ENCODE results near the gene KBTBD7.

The KBTBD7 gene

GRCh38 chr13:41213919-41214318 lies 19.6 kb upstream of the KBTBD7 start:
- Mint-ChIP-seq H3K27ac (no peak overlapping the region), H3K9me3 (peaks cover 10% of the 10 kb centered on the region), H3K36me3 (peaks cover 10% of the 10 kb centered on the region), H3K27me3 (no peaks in the 10 kb centered on the region), H3K4me1 (no peaks in the 10 kb centered on the region), H3K4me3 (no peak overlapping the region)
- DNase-seq, result no peak
- CTCF ChIA-PET, result no interaction called here

DNA sequence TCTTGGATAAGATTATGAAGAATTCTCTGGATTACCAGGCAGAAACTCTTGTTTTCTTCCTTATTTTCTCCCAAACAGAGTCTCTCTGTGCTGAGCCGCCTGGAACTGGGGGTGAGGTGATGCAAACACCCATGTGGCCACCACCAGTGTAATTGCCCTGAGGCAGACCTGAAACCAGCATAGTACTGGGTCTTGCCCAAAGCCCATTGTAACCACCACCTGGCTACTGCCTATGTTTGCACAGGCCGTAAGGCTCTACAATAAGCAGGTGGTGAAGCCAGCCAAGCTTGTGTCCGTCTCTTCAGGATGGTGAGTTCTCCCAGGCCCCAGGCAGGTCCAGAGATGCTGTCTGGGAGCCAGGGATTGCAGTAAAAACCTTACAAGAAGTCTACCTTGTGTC lies 18.9 kb upstream of the KBTBD7 start:
- Mint-ChIP-seq H3K4me3 (no peak overlapping the region), H3K36me3 (peaks cover 10% of the 10 kb centered on the region), H3K27ac (no peak overlapping the region), H3K27me3 (no peaks in the 10 kb centered on the region), H3K4me1 (no peaks in the 10 kb centered on the region), H3K9me3 (peaks cover 10% of the 10 kb centered on the region)
- no peak for DNase-seq
- CTCF ChIA-PET, result no interaction called here

DNA sequence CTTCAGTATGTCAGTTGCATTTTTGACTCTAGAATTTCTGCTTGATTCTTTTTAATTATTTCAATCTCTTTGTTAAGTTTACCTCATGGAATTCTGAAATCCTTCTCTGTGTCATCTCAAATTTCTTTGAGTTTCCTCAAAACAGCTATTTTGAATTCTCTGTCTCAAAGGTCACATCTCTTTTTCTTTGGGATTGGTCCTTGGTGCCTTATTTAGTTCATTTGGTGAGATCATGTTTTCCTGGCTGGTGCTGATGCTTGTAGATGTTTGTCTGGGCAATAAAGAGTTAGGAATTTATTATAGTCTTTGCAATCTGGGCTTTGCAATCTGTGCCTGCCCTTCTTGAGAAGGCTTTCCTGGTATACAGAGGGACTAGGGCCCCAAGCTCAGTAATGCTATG lies 18.5 kb upstream of the KBTBD7 start:
- CTCF ChIA-PET, result interaction anchor here (0.6 kb wide), 1 partner anchor 158 kb away, joined by 3 read pairs; no protein-coding TSS in a partner anchor
- no peak for DNase-seq
- Mint-ChIP-seq H3K4me3 (no peak overlapping the region), H3K27ac (no peak overlapping the region), H3K36me3 (peaks cover 10% of the 10 kb centered on the region), H3K4me1 (no peaks in the 10 kb centered on the region), H3K9me3 (peaks cover 10% of the 10 kb centered on the region), H3K27me3 (no peaks in the 10 kb centered on the region)

GRCh38 chr13:41211062-41211461 lies 16.7 kb upstream of the KBTBD7 start:
- no peaks in the 10 kb centered on the region for H3K27me3 Mint-ChIP-seq
- peaks cover 6% of the 10 kb centered on the region for H3K36me3 Mint-ChIP-seq
- H3K4me3 Mint-ChIP-seq, result no peak overlapping the region
- CTCF ChIA-PET, result no interaction called here
- H3K4me1 Mint-ChIP-seq, result no peaks in the 10 kb centered on the region
- no peak overlapping the region for H3K27ac Mint-ChIP-seq
- H3K9me3 Mint-ChIP-seq, result peaks cover 10% of the 10 kb centered on the region
- no peak for DNase-seq

DNA sequence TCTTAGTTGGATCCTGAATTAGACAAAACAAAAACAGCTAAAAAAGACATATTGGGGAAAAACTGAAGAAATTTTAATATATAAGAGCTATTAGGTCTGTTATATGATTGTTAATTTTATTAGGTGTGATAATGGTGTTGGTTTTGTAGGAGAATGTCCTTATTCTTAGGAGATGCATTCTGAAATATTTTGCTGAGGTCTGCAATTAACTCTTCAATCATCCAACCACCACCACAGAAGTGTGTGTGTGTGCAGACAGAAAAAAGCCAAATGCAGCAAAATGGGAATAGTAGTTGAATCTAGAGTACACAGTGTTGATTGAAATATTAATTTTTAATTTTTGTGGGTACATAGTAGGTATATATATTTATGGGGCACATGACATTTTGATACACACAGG lies 12.1 kb upstream of the KBTBD7 start:
- DNase-seq, result no peak
- Mint-ChIP-seq H3K4me1 (no peaks in the 10 kb centered on the region), H3K36me3 (no peaks in the 10 kb centered on the region), H3K4me3 (no peak overlapping the region), H3K27ac (no peak overlapping the region), H3K27me3 (no peaks in the 10 kb centered on the region), H3K9me3 (peaks cover 3% of the 10 kb centered on the region)
- CTCF ChIA-PET, result no interaction called here

DNA sequence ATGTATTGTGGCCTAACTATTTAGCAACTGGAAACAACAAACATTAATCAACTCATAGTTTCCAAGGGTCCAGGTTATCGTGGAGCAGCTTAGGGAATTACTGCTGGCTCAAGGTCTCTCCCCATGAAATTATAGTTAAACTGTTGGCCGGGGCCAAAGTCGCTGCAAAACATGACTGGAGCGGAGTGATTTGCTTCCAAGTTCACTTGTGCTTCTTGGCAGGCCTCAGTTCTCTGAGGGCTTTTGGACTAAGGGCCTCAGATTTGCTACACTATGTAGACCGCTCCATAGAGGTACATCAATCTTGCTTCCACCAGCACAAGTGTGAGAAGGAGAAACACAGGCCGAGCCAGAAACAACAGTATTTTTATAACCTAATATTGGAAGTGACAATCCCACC lies 9.4 kb upstream of the KBTBD7 start:
- Mint-ChIP-seq H3K36me3 (no peaks in the 10 kb centered on the region), H3K27ac (no peak overlapping the region), H3K4me1 (no peaks in the 10 kb centered on the region), H3K4me3 (no peak overlapping the region), H3K9me3 (no peaks in the 10 kb centered on the region), H3K27me3 (no peaks in the 10 kb centered on the region)
- no peak for DNase-seq
- CTCF ChIA-PET, result no interaction called here

GRCh38 chr13:41200126-41200525 lies 5.8 kb upstream of the KBTBD7 start:
- no peak for DNase-seq
- Mint-ChIP-seq H3K27me3 (no peaks in the 10 kb centered on the region), H3K36me3 (no peaks in the 10 kb centered on the region), H3K9me3 (no peaks in the 10 kb centered on the region), H3K27ac (no peak overlapping the region), H3K4me3 (no peak overlapping the region), H3K4me1 (peaks cover 3% of the 10 kb centered on the region)
- CTCF ChIA-PET, result no interaction called here

- H3K9me3 Mint-ChIP-seq, result no peaks in the 10 kb centered on the region
- no peak for DNase-seq
- no peaks in the 10 kb centered on the region for H3K27me3 Mint-ChIP-seq
- peaks cover 5% of the 10 kb centered on the region for H3K4me1 Mint-ChIP-seq
- CTCF ChIA-PET, result no interaction called here
- no peak overlapping the region for H3K27ac Mint-ChIP-seq
- no peaks in the 10 kb centered on the region for H3K36me3 Mint-ChIP-seq
- H3K4me3 Mint-ChIP-seq, result no peak overlapping the region
Observed at GRCh38 chr13:41199526-41199925, 5.2 kb upstream of the KBTBD7 start.

- Mint-ChIP-seq H3K4me1 (peaks cover 8% of the 10 kb centered on the region), H3K27ac (no peak overlapping the region), H3K27me3 (no peaks in the 10 kb centered on the region), H3K36me3 (peaks cover 3% of the 10 kb centered on the region), H3K9me3 (no peaks in the 10 kb centered on the region), H3K4me3 (no peak overlapping the region)
- CTCF ChIA-PET, result no interaction called here
- no peak for DNase-seq
Observed at GRCh38 chr13:41199079-41199478, 4.7 kb upstream of the KBTBD7 start.

DNA sequence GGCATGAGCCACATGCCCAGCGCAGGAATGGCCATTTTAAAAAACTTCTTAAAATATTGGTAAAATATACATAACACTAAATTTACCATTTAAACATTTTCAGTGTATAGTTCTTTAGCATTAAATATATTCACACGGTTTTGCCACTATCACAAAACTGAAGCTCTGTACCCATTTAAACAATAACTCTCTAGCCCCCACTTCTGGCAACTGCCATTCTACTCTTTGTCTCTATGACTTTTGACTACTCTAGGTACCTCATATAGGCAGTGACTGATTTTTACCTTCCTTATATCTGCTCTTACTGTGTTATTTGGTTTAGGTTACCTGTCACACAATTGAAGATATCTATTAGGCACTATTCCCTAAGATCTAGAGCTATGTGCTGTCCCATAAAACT lies 2.3 kb upstream of the KBTBD7 start:
- Mint-ChIP-seq H3K9me3 (peaks cover 9% of the 10 kb centered on the region), H3K4me3 (no peak overlapping the region), H3K27ac (no peak overlapping the region), H3K4me1 (peaks cover 30% of the 10 kb centered on the region), H3K27me3 (no peaks in the 10 kb centered on the region), H3K36me3 (peaks cover 21% of the 10 kb centered on the region)
- no peak for DNase-seq
- CTCF ChIA-PET, result interaction anchor here (0.7 to 2.3 kb wide), 10 partner anchors 8 to 566 kb away, joined by 3 to 7 read pairs (median 4); no protein-coding TSS in a partner anchor

DNA sequence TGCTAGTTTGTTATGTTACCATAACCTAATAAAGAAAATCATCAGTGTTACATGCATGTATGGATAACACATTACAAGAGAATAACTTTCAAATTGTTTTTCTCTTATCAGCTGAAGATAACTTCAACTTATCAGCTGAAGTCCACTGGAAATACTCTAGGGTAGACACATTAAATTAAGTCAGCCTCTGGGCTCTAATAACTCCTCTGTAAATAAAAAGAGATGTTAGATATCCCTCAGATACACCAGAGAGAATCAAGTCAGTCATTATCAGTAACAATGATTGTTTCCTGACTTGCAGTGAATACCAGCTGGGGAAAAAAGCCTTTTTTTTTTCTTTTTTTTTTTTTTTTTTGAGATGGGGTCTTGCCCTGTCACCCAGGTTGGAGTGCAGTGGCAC lies 1.6 kb upstream of the KBTBD7 start:
- no peak overlapping the region for H3K4me3 Mint-ChIP-seq
- H3K27ac Mint-ChIP-seq, result no peak overlapping the region
- no peak for DNase-seq
- CTCF ChIA-PET, result interaction anchor here (0.7 to 2.3 kb wide), 7 partner anchors 8 to 141 kb away, joined by 3 to 7 read pairs (median 4); no protein-coding TSS in a partner anchor
- H3K27me3 Mint-ChIP-seq, result no peaks in the 10 kb centered on the region
- H3K4me1 Mint-ChIP-seq, result peaks cover 32% of the 10 kb centered on the region
- peaks cover 9% of the 10 kb centered on the region for H3K9me3 Mint-ChIP-seq
- H3K36me3 Mint-ChIP-seq, result peaks cover 22% of the 10 kb centered on the region

- peak overlapping the region; percentile 64 for H3K27ac Mint-ChIP-seq
- peaks cover 36% of the 10 kb centered on the region for H3K4me1 Mint-ChIP-seq
Observed at GRCh38 chr13:41193469-41193868, 900 bp downstream of the KBTBD7 start.

GRCh38 chr13:41188584-41188983 lies 5.8 kb downstream of the KBTBD7 start:
- H3K36me3 Mint-ChIP-seq, result peaks cover 34% of the 10 kb centered on the region
- peaks cover 24% of the 10 kb centered on the region for H3K4me1 Mint-ChIP-seq
- H3K9me3 Mint-ChIP-seq, result peaks cover 9% of the 10 kb centered on the region
- CTCF ChIA-PET, result interaction anchor here (1.1 kb wide), 1 partner anchor 8 kb away, joined by 3 read pairs; no protein-coding TSS in a partner anchor
- H3K4me3 Mint-ChIP-seq, result no peak overlapping the region
- DNase-seq, result no peak
- H3K27ac Mint-ChIP-seq, result no peak overlapping the region
- H3K27me3 Mint-ChIP-seq, result no peaks in the 10 kb centered on the region

More at GRCh38 chr13:41193469-41193868, 900 bp downstream of the KBTBD7 start:
- H3K9me3 Mint-ChIP-seq, result peaks cover 9% of the 10 kb centered on the region
- no peak for DNase-seq
- H3K36me3 Mint-ChIP-seq, result peaks cover 37% of the 10 kb centered on the region
- CTCF ChIA-PET, result no interaction called here
- H3K27me3 Mint-ChIP-seq, result no peaks in the 10 kb centered on the region
- peak overlapping the region; percentile 91 for H3K4me3 Mint-ChIP-seq

DNA sequence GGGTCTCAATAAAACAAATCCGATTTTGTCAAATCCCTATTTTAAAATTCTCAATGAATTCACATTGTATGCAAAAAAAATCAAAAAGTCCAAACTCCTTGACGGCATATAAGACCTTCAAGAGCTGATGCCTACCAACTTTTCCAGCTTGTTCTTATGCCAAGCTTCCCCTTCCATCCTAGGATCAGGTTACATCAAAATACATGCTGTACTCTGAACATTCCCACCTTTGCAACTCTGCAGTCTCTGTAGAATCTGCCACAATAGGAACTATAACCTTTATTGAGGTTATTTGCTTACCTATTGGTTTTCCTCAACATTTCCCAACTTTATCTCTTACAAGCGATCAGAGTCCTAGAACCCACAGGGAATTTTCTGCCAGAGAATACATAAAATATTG lies 7.9 kb downstream of the KBTBD7 start:
- Mint-ChIP-seq H3K9me3 (no peaks in the 10 kb centered on the region), H3K36me3 (peaks cover 18% of the 10 kb centered on the region), H3K4me3 (no peak overlapping the region), H3K27ac (no peak overlapping the region), H3K4me1 (peaks cover 6% of the 10 kb centered on the region), H3K27me3 (no peaks in the 10 kb centered on the region)
- CTCF ChIA-PET, result no interaction called here
- no peak for DNase-seq

GRCh38 chr13:41182231-41182630 lies 12.1 kb downstream of the KBTBD7 start:
- CTCF ChIA-PET, result interaction anchor here (1.0 kb wide), 1 partner anchor 38 kb away, joined by 3 read pairs; no protein-coding TSS in a partner anchor
- Mint-ChIP-seq H3K4me3 (no peak overlapping the region), H3K27me3 (no peaks in the 10 kb centered on the region), H3K36me3 (no peaks in the 10 kb centered on the region), H3K9me3 (no peaks in the 10 kb centered on the region), H3K27ac (no peak overlapping the region), H3K4me1 (no peaks in the 10 kb centered on the region)
- DNase-seq, result no peak
